HG02763 (cell line): Measurements from ENCODE around the gene PLXNA4.

Experiments
- ATAC-seq: cut with Tn5 transposase; IDR thresholded peaks from one replicate; pipeline ENCODE4 v1.9.1; 2021; ENCODE audit warnings: mild to moderate bottlenecking, moderate library complexity; ENCODE audit not compliant: unreplicated experiment

PLXNA4 gene

GRCh38 chr7:132328047-132328620 lies 248.1 kb downstream of the PLXNA4 start:
- ATAC-seq: no peak

- no peak for ATAC-seq
These were observed 249.2 kb downstream of the PLXNA4 start for GRCh38 chr7:132326878-132327589.

GRCh38 chr7:132322970-132323369 lies 253.3 kb downstream of the PLXNA4 start:
- no peak for ATAC-seq

GRCh38 chr7:132321387-132321786 lies 254.9 kb downstream of the PLXNA4 start:
- no peak for ATAC-seq

GRCh38 chr7:132319481-132319880 lies 256.8 kb downstream of the PLXNA4 start:
- ATAC-seq: no peak

GRCh38 chr7:132318352-132319318 lies 257.6 kb downstream of the PLXNA4 start:
- peak; percentile 67 for ATAC-seq

- no peak for ATAC-seq
These were observed 258.4 kb downstream of the PLXNA4 start for GRCh38 chr7:132317701-132318351.

- no peak for ATAC-seq
These were observed 263.7 kb downstream of the PLXNA4 start for GRCh38 chr7:132312531-132313055.

- ATAC-seq: no peak
These were observed 264.5 kb downstream of the PLXNA4 start for GRCh38 chr7:132311733-132312132.

- ATAC-seq: no peak
These were observed 267.0 kb downstream of the PLXNA4 start for GRCh38 chr7:132309102-132309805.

GRCh38 chr7:132307465-132307864 lies 268.8 kb downstream of the PLXNA4 start:
- ATAC-seq: no peak

- no peak for ATAC-seq
These were observed 275.5 kb downstream of the PLXNA4 start for GRCh38 chr7:132300599-132301277.

- no peak for ATAC-seq
These were observed 277.5 kb downstream of the PLXNA4 start for GRCh38 chr7:132298790-132299189.

- no peak for ATAC-seq
These were observed 279.4 kb downstream of the PLXNA4 start for GRCh38 chr7:132296820-132297219.

- ATAC-seq: no peak
These were observed 281.1 kb downstream of the PLXNA4 start for GRCh38 chr7:132295175-132295574.

GRCh38 chr7:132292803-132293202 lies 283.5 kb downstream of the PLXNA4 start:
- no peak for ATAC-seq

- no peak for ATAC-seq
These were observed 284.8 kb downstream of the PLXNA4 start for GRCh38 chr7:132291481-132291880.

- ATAC-seq: no peak
These were observed 286.2 kb downstream of the PLXNA4 start for GRCh38 chr7:132290021-132290420.

- no peak for ATAC-seq
These were observed 289.4 kb downstream of the PLXNA4 start for GRCh38 chr7:132286836-132287235.

GRCh38 chr7:132280335-132280734 lies 295.9 kb downstream of the PLXNA4 start:
- ATAC-seq: no peak
